Stimulated activated CD8-positive, alpha-beta memory T cell treated with anti-CD3 and anti-CD28 coated beads, Interleukin-12 subunit alpha, Interleukin-12 subunit beta, amount 100 ng/mL, for 1 hour (primary cell): Measurements from ENCODE around the gene ZNF860.
"Not testable (repeated sequence)": the region's sequence is repeated elsewhere in the genome, so short reads cannot be mapped to it uniquely, and the experiment has no call there.

Experiments
- DNase-seq: peaks from one replicate; pipeline ENCODE4 v3.0.0-alpha.2; 2020; ENCODE audit warnings: low read depth

The ZNF860 gene

GRCh38 chr3:31996195-31996594, 14.6 kb downstream of the ZNF860 start:
- DNase-seq, result no peak

GRCh38 chr3:31997500-31997899, 15.9 kb downstream of the ZNF860 start:
- DNase-seq, result no peak

GRCh38 chr3:31999907-32000439, 18.4 kb downstream of the ZNF860 start:
- DNase-seq, result no peak

- DNase-seq, result no peak
These were observed 19.3 kb downstream of the ZNF860 start for GRCh38 chr3:32000877-32001276.

DNA sequence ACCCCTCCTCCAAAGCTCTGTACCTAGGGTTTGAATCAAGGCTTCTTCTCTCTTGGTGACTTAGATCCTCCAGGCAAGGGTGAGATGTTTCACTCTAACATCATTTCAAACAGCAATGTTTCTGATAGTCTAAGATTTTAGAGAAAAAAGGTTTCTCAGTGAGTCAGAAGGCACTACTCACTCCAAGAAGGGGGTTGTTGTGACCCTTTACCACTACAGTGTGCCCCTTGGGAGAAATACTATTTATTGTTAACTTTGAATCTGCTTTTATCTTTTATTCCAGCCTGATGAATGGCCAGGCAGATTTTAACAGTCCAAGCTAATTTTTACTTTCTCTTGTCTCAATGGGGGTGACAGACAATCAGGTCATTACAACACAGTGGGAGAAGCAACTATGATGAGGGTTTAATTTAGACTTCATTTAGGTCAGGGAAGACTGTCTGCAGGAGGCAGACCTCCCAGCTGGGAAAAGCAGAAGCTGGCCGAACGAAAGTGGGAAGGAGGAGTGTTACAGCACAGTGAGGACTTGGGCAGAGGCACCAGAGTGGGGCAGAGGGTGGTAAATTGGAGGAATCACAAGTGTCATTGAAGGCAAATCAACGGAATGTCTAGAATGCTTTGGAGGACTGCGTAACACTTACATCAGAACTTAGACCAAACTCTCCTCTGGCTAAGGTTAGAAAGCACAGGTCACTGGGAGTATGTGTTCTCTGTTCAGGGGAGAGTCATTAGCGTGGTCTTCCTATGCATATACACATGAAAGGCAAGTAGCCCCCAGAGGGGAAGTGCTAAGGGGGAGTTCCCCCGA, 21.2 kb downstream of the ZNF860 start:
- DNase-seq, result no peak

GRCh38 chr3:32003380-32003779, 21.8 kb downstream of the ZNF860 start:
- no peak for DNase-seq

DNA sequence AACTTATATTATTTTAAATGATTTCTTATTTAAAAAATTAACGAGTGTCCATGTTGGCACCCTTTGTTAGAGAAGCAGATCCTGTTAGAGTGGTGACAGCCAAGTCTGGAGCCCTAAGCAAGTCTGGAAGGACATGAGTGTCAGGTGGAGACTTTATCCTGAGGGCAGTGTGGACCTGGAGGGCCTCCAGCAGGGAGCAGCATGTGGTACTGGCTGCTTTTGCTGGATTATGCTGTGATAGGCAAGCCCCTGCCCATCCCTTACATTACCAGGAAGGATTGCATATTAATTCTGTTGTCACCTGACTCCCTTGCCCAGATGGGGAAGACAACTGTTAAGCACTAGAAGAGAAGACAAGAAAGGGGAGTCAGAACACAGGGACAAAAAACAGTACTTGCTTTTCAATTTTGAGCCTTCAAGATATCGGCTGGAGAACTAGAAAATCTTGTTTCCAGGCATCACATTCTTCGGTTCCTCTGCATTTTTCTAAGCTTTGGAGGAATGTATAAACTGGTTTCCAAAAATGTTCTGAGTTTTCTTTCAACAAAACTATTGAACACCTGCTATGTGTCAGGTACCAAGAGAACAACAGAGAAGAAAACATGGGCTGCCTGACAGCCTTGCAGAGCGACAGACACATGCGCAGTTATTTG, 22.7 kb downstream of the ZNF860 start:
- DNase-seq, result no peak

- no peak for DNase-seq
These were observed 27.6 kb downstream of the ZNF860 start for GRCh38 chr3:32009101-32009500.

DNA sequence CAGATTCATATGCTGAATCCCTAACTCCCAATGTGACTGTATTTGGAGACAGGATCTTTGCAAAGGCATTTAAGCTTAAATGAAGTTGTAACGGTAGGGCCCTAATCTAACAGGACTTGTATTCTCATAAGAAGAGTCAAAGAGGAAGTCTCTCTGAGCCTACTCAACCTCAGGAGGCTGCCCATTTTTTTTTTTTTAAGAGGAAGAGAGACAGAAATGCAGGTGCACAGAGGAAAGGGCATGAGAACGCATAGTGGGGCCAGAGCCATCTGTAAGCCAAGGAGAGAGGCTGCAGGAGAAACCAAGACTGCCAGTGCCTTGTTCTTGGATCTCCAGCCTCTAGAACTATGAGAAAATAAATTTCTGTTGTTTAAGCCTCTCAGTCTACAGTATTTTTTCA, 28.4 kb downstream of the ZNF860 start:
- no peak for DNase-seq

DNA sequence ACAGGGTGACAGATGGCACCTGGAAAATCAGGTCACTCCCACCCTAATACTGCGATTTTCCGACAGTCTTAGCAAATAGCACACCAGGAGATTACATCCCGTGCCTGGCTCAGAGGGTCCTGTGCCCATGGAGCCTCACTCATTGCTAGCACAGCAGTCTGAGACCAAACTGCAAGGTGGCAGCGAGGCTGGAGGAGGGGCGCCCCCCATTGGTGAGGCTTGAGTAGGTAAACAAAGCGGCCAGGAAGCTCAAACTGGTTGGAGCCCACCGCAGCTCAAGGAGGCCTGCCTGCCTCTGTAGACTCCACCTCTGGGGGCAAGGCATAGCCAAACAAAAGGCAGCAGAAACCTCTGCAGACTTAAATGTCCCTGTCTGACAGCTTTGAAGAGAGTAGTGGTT, 29.1 kb downstream of the ZNF860 start:
- not testable (repeated sequence) for DNase-seq

DNA sequence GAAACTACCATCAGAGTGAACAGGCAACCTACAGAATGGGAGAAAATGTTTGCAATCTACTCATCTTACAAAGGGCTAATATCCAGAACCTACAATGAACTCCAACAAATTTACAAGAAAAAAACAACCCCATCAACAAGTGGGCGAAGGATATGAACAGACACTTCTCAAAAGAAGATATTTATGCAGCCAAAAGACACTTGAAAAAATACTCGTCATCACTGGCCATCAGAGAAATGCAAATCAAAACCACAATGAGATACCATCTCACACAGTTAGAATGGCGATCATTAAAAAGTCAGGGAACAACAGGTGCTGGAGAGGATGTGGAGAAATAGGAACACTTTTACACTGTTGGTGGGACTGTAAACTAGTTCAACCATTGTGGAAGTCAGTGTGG, 34.1 kb downstream of the ZNF860 start:
- DNase-seq, result not testable (repeated sequence)

GRCh38 chr3:32017286-32017685, 35.7 kb downstream of the ZNF860 start:
- DNase-seq, result no peak

DNA sequence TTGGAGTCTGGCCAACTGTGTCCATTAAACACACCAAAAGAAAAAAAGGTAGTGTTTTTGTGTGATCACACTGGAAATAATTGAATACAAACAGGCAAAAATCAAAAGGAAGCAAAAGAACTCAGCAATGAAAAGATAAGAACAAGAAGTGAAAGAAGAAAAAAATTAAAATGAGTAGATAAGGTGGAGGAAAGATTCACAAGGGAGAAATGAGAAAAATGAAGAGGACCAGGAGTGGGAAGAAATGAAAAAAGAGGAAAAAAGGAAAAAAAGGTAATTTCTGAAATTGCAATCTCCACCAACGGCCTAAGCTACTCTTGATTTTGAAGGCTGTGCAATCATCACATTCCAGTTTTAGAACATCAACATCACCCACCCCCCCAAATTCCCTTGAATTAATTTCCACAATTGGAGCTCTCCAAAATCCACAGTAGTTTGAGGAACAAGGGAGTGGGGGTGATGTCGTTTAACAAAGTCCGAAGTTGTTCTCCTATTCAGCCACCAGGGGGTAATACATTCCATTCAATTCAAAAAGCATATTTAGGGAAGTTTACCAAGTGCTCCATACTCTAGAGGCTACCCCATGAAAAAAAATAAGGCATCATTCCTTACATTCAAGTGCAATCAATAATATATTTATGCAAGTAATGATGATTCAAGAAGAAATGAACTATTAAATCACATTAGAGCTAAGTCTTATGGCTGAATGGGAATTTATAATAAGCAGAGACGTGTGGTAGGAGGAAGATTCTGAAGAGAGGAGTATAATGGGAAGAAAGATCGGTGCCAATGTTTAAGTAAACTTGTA, 37.4 kb downstream of the ZNF860 start:
- DNase-seq, result no peak

GRCh38 chr3:32021155-32021554, 39.6 kb downstream of the ZNF860 start:
- no peak for DNase-seq

- DNase-seq, result no peak
These were observed 40.2 kb downstream of the ZNF860 start for GRCh38 chr3:32021748-32022147.

GRCh38 chr3:32022947-32023346, 41.4 kb downstream of the ZNF860 start:
- no peak for DNase-seq

GRCh38 chr3:32026593-32026992, 45.0 kb downstream of the ZNF860 start:
- no peak for DNase-seq

- DNase-seq, result no peak
These were observed 56.4 kb downstream of the ZNF860 start for GRCh38 chr3:32037932-32038267.

DNA sequence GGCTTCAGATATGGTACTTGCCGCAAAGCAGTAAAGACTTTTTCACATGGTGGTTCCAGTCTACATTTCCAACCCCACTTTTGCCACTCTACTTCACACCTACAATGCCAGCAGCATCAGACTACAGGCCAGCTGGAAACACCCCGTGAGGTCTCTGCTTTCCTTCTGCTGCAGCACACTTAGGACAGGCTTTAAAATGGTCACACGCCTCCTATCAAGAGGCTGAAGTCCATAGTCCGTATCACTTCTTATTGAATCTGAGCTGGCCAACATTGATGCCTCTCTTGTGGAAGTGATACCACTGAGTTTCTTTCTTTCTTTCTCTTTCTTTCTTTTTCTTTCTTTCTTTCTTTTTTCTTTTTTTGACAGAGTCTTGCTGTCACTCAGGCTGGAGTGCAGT, 59.8 kb downstream of the ZNF860 start:
- no peak for DNase-seq
